COLO829 (cell line): ENCODE results near the gene TIGD6.
A peak's percentile ranks its signal among the peaks of the same experiment; 100 is the strongest.
"Not testable (repeated sequence)": the region's sequence is repeated elsewhere in the genome, so short reads cannot be mapped to it uniquely, and the experiment has no call there.

Experiments used
- DNase-seq: peaks from one replicate; pipeline ENCODE4 v3.0.0; 2012; ENCODE audit warnings: low spot score

The TIGD6 gene

DNA sequence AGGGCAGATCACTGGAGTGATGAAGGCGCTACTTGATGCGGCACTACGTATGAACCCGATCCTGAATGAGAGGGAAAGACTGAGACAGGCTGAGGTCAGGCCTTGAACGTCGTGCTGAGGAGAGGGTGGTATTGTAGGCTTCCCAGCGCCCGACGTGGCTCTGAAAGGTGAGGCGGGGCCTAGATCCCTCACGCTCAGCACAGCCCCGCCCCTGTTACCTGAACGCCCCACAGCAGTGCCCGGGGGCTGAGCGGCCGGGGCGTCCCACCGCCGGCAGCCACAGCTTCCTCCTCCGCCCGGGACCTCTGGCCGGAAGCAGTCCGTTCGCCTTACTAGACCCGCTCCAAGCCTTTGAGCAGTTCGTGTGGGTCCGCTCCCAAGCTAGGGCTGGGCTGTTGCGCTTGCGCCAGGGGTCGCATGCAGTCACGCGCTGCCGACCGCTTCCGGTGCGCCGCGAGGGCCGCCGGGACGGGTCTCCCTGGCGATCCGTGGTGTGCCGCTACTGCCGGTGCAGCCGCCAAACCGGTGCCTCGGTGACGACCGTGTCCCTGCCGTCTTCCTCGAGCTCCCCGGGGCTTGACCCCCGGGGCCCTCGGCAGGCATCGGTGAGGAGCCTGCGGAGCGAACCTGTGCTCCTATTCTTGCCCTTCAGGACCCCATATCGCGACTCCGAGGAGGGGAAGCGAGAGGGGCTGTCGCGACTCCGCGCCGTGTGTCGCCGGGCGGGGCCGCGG, at the start of gene TIGD6, which contains the start of gene HMGXB3:
TSS of gene TIGD6 (minus strand) at position 399 of the 734 bp plus-strand sequence. CDS start 4,306 bp downstream, outside the sequence.
TSS of gene HMGXB3 (plus strand) at position 484 of the 734 bp plus-strand sequence. CDS start 4,114 bp downstream, outside the sequence.
- DNase-seq = peak; percentile 82

GRCh38 chr5:150046031-150046430, 45.6 kb upstream of the TIGD6 start:
- no peak for DNase-seq

GRCh38 chr5:150045549-150045948, 45.1 kb upstream of the TIGD6 start:
- DNase-seq = no peak

DNA sequence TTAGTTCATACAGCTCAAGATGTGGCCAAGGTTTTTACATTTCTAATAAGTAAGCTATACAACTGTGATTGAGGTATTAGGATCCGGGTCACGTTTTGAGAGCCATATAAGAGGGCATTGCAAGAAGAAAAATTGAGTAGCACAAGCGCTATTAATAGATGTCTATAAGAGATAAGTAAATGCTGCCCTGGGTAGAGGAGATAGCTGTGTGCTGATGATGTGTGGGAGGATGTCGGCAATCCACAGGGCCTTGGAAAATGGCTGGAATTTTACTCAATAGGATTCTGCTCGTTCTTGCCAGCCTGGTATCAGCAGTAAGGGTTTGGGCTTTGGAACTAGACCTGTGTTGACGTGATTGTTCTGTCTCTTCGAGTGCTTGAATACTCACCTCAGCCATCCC, 44.3 kb upstream of the TIGD6 start:
- DNase-seq = no peak

DNA sequence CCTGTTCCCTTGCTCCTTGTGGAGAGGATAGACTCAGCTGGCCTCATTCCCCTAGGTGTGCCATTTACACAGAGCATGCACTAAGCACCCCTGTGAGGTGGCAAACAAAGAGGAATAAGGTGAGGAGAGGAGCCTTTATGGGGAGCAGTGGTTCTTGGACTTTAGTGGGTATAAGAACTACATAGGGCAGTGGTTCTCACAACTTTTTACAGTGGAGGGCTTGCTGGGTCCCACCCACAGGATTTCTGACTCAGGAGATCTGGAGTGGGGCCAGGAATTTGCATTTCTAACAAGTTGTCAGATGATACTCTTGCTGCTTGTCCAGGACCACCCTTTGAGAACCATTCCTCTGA, 43.9 kb upstream of the TIGD6 start:
- no peak for DNase-seq

DNA sequence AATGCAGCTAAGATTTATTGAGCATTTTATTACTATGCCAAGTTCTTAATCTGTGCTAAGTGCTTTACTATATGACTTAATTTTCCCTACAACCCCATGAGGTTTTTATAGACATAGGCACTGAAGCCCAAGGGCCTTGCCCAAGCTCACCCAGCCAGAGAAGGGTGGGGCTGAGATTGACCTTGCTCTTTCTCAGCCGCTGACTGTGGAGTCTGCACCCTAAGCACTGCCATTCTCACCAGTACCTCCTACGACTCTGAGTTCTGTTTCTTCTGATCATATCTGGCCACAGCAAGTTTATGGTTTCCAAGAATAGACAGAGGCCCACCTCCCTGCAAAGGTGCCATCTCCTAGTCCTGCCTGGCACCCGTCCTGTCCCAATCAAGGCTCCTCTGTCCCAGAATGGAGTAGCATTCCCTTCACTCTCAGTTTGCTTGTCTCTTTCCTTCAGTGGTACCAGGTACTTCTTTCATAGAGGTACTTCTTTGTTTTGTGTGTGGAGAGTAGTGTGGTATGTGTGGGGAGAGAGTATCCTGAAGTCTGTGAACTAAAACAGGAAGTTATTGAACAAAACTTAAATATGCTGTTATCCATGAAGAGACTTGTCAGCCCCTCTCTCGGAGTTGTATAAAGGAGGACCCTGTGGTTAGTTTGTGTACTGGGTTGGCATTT, 43.3 kb upstream of the TIGD6 start:
- DNase-seq = no peak

- no peak for DNase-seq
These were observed 42.0 kb upstream of the TIGD6 start for GRCh38 chr5:150042459-150042858.

GRCh38 chr5:150038547-150038946, 38.1 kb upstream of the TIGD6 start:
- DNase-seq = no peak

- no peak for DNase-seq
These were observed 36.1 kb upstream of the TIGD6 start for GRCh38 chr5:150036513-150036912.

- no peak for DNase-seq
These were observed 34.9 kb upstream of the TIGD6 start for GRCh38 chr5:150035139-150035895.

GRCh38 chr5:150034662-150035061, 34.2 kb upstream of the TIGD6 start:
- DNase-seq = no peak

DNA sequence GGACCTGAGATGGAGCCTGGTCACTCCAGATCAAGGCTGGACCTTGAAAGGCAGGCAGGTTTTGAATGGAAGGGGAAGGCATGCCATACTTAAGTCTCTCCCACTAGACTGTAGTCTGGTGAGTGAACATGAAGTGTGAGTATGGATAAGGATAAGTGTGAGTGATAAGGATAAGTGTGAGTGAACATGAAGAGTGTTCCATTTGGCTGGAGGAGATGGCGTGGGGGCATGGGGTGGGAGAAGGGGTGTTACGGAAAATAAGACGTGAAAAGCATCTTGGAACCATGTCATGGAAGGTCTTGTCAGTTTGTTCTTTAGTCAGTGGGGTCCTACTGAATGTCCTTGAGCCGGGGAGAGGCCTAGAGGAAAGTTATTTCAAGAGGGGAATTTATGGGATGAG, 32.9 kb upstream of the TIGD6 start:
- DNase-seq = no peak

DNA sequence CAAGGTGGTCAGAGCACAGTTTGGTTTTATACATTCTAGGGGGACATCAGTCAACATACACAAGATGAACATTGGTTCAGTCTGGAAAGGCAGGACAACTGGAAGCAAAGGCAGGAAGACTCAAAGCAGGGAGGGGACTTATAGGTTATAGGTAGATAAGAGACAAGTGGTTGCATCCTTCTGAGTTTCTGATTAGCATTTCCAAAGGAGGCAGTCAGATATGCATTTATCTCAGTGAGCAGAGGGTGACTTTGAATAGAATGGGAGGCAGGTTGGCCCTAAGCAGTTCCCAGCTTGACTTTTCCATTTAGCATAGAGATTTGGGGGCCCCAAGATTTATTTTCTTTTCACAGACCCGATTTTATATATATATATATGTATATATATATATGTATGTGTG, 27.6 kb upstream of the TIGD6 start:
- not testable (repeated sequence) for DNase-seq

DNA sequence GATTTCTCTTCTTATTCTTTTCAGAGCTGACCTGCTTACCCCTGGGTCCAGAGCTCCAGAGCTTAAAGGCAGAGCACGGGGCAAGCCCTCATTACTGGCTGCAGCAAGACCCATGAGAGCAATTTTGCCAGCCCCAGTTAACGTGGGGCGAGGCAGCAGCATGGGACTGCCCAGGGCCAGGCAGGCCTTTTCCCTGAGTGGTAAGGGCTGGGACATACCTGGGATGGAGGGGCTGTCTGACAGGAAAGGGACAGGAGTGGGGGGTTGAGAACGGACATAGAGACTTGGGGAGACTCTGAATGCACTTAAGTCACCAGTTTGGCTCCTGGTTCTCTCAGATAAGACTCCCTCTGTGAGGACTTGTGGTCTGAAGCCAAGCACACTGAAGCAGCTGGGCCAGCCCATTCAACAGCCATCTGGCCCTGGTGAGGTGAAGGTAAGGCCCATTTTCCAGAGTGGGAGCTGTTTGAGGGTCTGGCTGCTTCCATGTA, 26.3 kb upstream of the TIGD6 start:
- no peak for DNase-seq

DNA sequence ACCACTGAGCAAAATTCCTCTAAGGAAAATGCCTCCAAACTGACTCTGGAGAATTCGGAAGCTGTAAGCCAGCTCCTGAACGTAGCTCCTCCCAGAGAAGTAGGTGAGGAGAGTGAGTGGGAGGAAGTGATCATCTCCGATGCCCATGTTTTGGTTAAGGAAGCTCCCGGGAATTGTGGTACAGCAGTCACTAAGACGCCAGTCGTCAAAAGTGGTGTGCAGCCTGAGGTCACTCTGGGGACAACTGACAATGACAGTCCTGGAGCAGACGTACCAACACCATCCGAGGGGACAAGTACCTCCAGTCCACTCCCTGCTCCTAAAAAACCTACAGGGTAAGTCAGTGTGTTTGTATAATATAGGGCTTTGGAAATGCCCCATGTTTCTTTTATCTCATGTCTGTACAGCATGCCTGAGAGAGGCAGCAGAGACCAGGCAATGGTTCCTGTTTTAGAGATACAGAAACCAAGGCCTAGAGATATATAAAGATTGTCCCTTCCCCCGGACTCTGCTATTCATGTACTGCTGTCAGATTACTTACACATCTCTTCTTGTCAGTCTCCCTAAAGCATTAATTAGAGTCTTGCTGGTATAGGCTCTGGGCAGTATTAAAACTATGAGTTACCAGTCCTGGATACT, 24.0 kb upstream of the TIGD6 start:
- DNase-seq = no peak

GRCh38 chr5:150023136-150023535, 22.7 kb upstream of the TIGD6 start:
- DNase-seq = no peak

DNA sequence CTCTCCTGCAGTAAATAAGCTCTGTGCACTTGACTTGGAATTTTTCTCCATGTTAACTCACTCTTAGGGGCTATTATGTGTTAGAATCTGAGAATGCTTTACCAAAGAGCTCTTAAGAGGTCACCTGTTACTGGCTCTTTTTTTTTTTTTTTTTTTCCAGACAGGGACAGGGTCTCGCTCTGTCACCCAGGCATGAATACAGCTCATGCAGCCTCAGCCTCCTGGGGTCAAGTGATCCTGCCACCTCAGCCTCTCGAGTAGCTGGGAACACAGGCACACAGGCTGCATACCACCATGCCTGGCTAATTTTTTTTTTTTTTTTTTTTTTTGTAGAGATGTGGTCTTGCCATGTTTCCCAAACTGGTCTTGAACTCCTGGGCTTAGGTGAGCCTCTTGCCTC, 22.2 kb upstream of the TIGD6 start:
- no peak for DNase-seq

- peak; percentile 74 for DNase-seq
These were observed 21.7 kb upstream of the TIGD6 start for GRCh38 chr5:150022158-150022531.

- DNase-seq = no peak
These were observed 21.2 kb upstream of the TIGD6 start for GRCh38 chr5:150021491-150022157.

- no peak for DNase-seq
These were observed 19.8 kb upstream of the TIGD6 start for GRCh38 chr5:150020249-150020648.

- no peak for DNase-seq
These were observed 17.0 kb upstream of the TIGD6 start for GRCh38 chr5:150017226-150018005.
